Neuronal stem cell (in vitro differentiated cells): Measurements from ENCODE around the gene SLC38A1.

Source experiments
- DNase-seq: peaks from one replicate; pipeline ENCODE4 v3.0.0-alpha.2; 2013; ENCODE audit warnings: low spot score
- H2AFZ ChIP-seq: one replicate; pipeline ENCODE4 v1.6.1; 2013; ENCODE audit warnings: mild to moderate bottlenecking, low read length, inconsistent platforms
- H2AK5ac ChIP-seq: 2 replicates; pipeline ENCODE4 v1.6.1; 2013; ENCODE audit warnings: low read depth, mild to moderate bottlenecking, inconsistent platforms, low read length, moderate library complexity, mixed read lengths
- H2BK120ac ChIP-seq: 2 replicates; pipeline ENCODE4 v1.6.1; 2013; ENCODE audit warnings: low read depth, mild to moderate bottlenecking, inconsistent platforms, low read length, moderate library complexity, mixed read lengths
- H2BK12ac ChIP-seq: one replicate; pipeline ENCODE4 v1.6.1; 2013; ENCODE audit warnings: low read length, inconsistent platforms
- H2BK15ac ChIP-seq: 2 replicates; pipeline ENCODE4 v1.6.1; 2013; ENCODE audit warnings: mild to moderate bottlenecking, low read length, inconsistent platforms, mixed read lengths
- H2BK5ac ChIP-seq: one replicate; pipeline ENCODE4 v1.6.1; 2013; ENCODE audit warnings: inconsistent platforms, mild to moderate bottlenecking, low read length, moderate library complexity
- H3K14ac ChIP-seq: one replicate; pipeline ENCODE4 v1.6.1; 2013; ENCODE audit warnings: low read length, inconsistent platforms
- H3K18ac ChIP-seq: 2 replicates; pipeline ENCODE4 v1.6.1; 2013; ENCODE audit warnings: low read length, inconsistent platforms
- H3K23ac ChIP-seq: 2 replicates; pipeline ENCODE4 v1.6.1; 2013; ENCODE audit warnings: low read depth, mild to moderate bottlenecking, mixed read lengths, low read length, inconsistent platforms; ENCODE audit not compliant: poor library complexity
- H3K27ac ChIP-seq: replicated peaks from 3 replicates; pipeline ENCODE4 v1.5.1; 2013; ENCODE audit warnings: low read length, inconsistent platforms
- H3K27me3 ChIP-seq, 3 experiments: 2 replicates each; pipeline ENCODE4 v1.6.1; 2013; ENCODE audit warnings: low read length in 3 of 3, mild to moderate bottlenecking in 2 of 3, inconsistent platforms in 1 of 3, low read depth in 1 of 3, mixed read lengths in 1 of 3, moderate library complexity in 1 of 3; ENCODE audit not compliant: control insufficient read depth in 3 of 3, insufficient read depth in 3 of 3
- H3K36me3 ChIP-seq, 2 donors: replicated peaks in 1 of 2; 2 replicates each; pipeline ENCODE4 v1.6.1; 2013; ENCODE audit warnings: low read length in 2 of 2; ENCODE audit not compliant: control insufficient read depth in 2 of 2, insufficient read depth in 2 of 2
- H3K4ac ChIP-seq: 2 replicates; pipeline ENCODE4 v1.6.1; 2013; ENCODE audit warnings: inconsistent platforms, mild to moderate bottlenecking, low read length, moderate library complexity
- H3K4me1 ChIP-seq, 2 donors: 1 replicate in 1 of 2; 2 replicates in 1 of 2; pipeline ENCODE4 v1.6.1; 2013; ENCODE audit warnings: low read length in 2 of 2, low read depth in 1 of 2; ENCODE audit not compliant: control insufficient read depth in 2 of 2, insufficient read depth in 1 of 2
- H3K4me2 ChIP-seq: one replicate; pipeline ENCODE4 v1.6.1; 2013; ENCODE audit warnings: mild to moderate bottlenecking, low read length, inconsistent platforms; ENCODE audit not compliant: insufficient read depth, poor library complexity, severe bottlenecking
- H3K4me3 ChIP-seq, 2 donors: 2 replicates each; pipeline ENCODE4 v1.5.1; 2013; ENCODE audit warnings: low read length in 2 of 2, mild to moderate bottlenecking in 2 of 2, inconsistent platforms in 1 of 2, moderate library complexity in 1 of 2
- H3K79me1 ChIP-seq: one replicate; pipeline ENCODE4 v1.6.1; 2013; ENCODE audit warnings: low read depth, mild to moderate bottlenecking, inconsistent platforms, low read length, moderate library complexity
- H3K9ac ChIP-seq: one replicate; pipeline ENCODE4 v1.6.1; 2013; ENCODE audit warnings: mild to moderate bottlenecking, low read depth, low read length, inconsistent platforms; ENCODE audit not compliant: poor library complexity
- H3K9me3 ChIP-seq, 2 donors: replicated peaks in 1 of 2; 2 replicates each; pipeline versions ENCODE3 to v1.6.1; 2013; ENCODE audit warnings: low read length in 2 of 2, mild to moderate bottlenecking in 2 of 2, inconsistent platforms in 1 of 2, low read depth in 1 of 2, mixed read lengths in 1 of 2, moderate library complexity in 1 of 2; ENCODE audit not compliant: control insufficient read depth in 2 of 2, insufficient read depth in 1 of 2
- H4K8ac ChIP-seq: one replicate; pipeline ENCODE4 v1.6.1; 2013; ENCODE audit warnings: low read depth, mild to moderate bottlenecking, inconsistent platforms, low read length, moderate library complexity
- H4K91ac ChIP-seq: one replicate; pipeline ENCODE4 v1.6.1; 2013; ENCODE audit warnings: low read length, low read depth, mild to moderate bottlenecking, inconsistent platforms; ENCODE audit not compliant: poor library complexity
- WGBS, 2 donors: extraction: QIAGEN DNeasy Blood & Tissue Kit; methylation state at CpG; one replicate each; pipeline ENCODE4 v1.1.7; 2013; ENCODE audit warnings: missing lambda C conversion rate in 2 of 2, mixed read lengths in 1 of 2; ENCODE audit not compliant: insufficient read length in 2 of 2, insufficient replicate concordance in 1 of 2; ENCODE audit errors: extremely low coverage in 2 of 2; 5-methylcytosine and 5-hydroxymethylcytosine counted together

The SLC38A1 gene

DNA sequence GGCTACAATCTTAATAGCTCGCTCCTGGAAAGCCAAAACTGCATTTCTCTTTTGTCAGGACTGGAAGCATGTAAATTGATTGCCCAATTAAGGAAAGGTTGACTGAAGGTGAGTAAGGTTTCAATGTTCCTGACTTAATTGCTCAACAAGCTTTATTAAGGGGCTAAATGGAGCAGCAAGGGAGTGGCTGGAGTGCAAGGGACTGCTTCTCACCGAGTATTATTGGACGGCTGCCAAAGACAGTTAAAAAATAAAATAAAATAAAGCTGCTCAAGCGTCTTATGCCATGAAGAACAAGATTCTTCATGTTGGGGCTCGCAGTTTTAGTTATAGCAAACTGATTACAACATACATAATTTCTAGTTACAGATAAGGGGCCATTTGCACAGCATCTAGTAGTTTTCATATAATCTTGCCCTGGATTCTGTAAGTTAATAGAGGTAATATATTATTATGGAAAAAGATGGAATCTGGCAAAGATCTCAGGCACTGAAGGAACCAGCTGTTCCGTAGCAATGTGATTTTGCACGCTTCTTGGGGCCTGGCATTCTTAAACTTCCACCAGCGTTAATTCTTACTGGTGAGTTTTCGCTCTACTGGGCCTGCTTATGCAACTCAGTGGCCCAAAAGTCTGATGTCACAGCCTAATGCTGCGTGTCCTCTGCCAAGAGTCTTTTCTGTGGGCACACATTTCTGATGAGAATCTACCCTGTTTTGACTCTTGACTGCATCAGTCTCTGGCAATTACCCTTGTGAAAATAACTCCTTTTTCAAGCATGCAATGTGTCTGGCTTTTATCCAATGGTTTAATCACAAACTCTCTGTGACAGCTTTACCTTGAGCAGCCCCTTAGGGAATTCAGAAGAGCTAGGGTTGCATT lies 108.5 kb downstream of the SLC38A1 start:
- Histone ChIP-seq H2AK5ac (no peak overlapping the region), H3K4me3 (no peak overlapping the region), H3K4me2 (no peak overlapping the region), H3K14ac (no peak overlapping the region), H3K9ac (no peak overlapping the region), H4K8ac (no peak overlapping the region), H2BK12ac (no peak overlapping the region), H3K4ac (no peak overlapping the region), H3K18ac (no peak overlapping the region), H2BK120ac (no peak overlapping the region), H3K36me3 (no peaks in the 10 kb centered on the region), H2AFZ (no peak overlapping the region), H3K27me3 (peaks cover 0 to 4% (median 0%) of the 10 kb centered on the region in 3 experiments), H3K23ac (no peak overlapping the region), H2BK15ac (no peak overlapping the region), H3K9me3 (no peaks in the 10 kb centered on the region), H3K79me1 (no peaks in the 10 kb centered on the region), H3K4me1 (peaks cover 0 to 1% of the 10 kb centered on the region in 2 donors), H4K91ac (no peak overlapping the region), H2BK5ac (no peak overlapping the region), H3K27ac (no peak overlapping the region)
- DNase-seq: no peak
- whole genome bisulfite sequencing, 2 donors: no CpG with 5 or more reads among the region's 10 CpGs

DNA sequence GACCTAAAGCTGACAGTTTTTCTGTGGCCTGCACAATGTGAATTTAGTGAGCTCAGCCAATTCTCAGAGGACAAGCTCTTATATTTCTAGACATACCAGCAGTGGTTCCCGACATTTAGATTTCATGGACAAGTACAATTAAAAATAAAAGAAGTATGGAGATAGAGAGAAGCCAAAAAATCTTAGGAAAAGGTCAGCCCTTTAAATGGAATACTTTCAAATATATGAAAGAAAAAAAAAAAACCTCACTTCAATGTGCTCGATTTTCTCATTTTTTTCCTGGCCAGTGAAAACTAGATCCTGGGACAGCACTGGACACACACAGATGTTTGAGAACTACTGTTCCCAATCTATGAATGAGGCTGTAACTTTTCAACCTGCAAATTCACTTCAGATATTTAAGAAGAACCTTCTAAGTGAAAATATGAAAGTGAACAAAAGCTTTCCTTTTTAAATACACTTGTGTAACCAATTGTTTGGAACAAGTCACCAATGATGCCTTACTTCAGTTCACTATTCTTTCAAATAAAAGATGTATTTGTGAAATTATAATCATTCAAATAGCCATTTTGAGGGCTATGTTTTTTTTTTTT lies 109.4 kb downstream of the SLC38A1 start:
- H3K9ac ChIP-seq: no peak overlapping the region
- H4K91ac ChIP-seq: no peak overlapping the region
- H2BK5ac ChIP-seq: no peak overlapping the region
- DNase-seq: no peak
- no peak overlapping the region for H3K4me3 ChIP-seq
- peaks cover 0 to 6% (median 0%) of the 10 kb centered on the region in 3 experiments for H3K27me3 ChIP-seq
- no peaks in the 10 kb centered on the region for H3K79me1 ChIP-seq
- no peak overlapping the region for H3K23ac ChIP-seq
- no peak overlapping the region for H3K14ac ChIP-seq
- no peaks in the 10 kb centered on the region for H3K9me3 ChIP-seq
- H3K18ac ChIP-seq: no peak overlapping the region
- H3K4me2 ChIP-seq: no peak overlapping the region
- H3K4me1 ChIP-seq: peaks cover 0 to 1% of the 10 kb centered on the region in 2 donors
- H2AFZ ChIP-seq: no peak overlapping the region
- no peak overlapping the region for H4K8ac ChIP-seq
- WGBS, 2 donors: no CpG with 5 or more reads among the region's 2 CpGs
- H2BK15ac ChIP-seq: no peak overlapping the region
- H3K36me3 ChIP-seq: no peaks in the 10 kb centered on the region
- no peak overlapping the region for H2BK120ac ChIP-seq
- H3K4ac ChIP-seq: no peak overlapping the region
- no peak overlapping the region for H3K27ac ChIP-seq
- H2AK5ac ChIP-seq: no peak overlapping the region
- no peak overlapping the region for H2BK12ac ChIP-seq

DNA sequence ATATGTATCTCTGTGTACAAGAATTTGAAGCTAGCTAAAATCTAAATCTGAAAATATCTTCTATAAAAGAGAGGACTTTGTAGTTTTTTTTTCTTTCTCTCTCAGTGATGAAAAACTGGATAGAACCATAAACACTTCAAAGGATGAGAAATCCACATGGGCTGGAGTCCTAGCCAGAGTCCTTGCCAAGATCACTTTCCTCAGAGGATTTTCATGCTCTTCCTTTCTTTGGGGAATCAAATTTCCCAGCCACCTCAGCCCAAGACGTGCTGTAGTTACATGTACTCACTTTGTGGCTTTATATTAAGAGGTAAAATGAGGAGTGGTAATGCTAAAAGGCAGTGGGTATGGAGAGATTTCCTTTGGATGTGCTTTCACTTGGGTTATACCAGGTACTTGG lies 110.3 kb downstream of the SLC38A1 start:
- H3K27ac ChIP-seq: no peak overlapping the region
- H3K79me1 ChIP-seq: no peaks in the 10 kb centered on the region
- no peak overlapping the region for H2BK15ac ChIP-seq
- H3K23ac ChIP-seq: no peak overlapping the region
- H3K18ac ChIP-seq: no peak overlapping the region
- no peak for DNase-seq
- H3K4me1 ChIP-seq: peaks cover 0 to 1% of the 10 kb centered on the region in 2 donors
- no peak overlapping the region for H3K4ac ChIP-seq
- H3K9me3 ChIP-seq: no peaks in the 10 kb centered on the region
- H4K8ac ChIP-seq: no peak overlapping the region
- no peak overlapping the region for H3K4me3 ChIP-seq
- H4K91ac ChIP-seq: no peak overlapping the region
- H3K36me3 ChIP-seq: no peaks in the 10 kb centered on the region
- H2AK5ac ChIP-seq: no peak overlapping the region
- H3K4me2 ChIP-seq: no peak overlapping the region
- no peak overlapping the region for H2BK12ac ChIP-seq
- H2AFZ ChIP-seq: no peak overlapping the region
- no peak overlapping the region for H2BK5ac ChIP-seq
- no peak overlapping the region for H2BK120ac ChIP-seq
- H3K14ac ChIP-seq: no peak overlapping the region
- peaks cover 0 to 6% (median 0%) of the 10 kb centered on the region in 3 experiments for H3K27me3 ChIP-seq
- no CpG with 5 or more reads among the region's 1 CpG for WGBS, 2 donors
- H3K9ac ChIP-seq: no peak overlapping the region

DNA sequence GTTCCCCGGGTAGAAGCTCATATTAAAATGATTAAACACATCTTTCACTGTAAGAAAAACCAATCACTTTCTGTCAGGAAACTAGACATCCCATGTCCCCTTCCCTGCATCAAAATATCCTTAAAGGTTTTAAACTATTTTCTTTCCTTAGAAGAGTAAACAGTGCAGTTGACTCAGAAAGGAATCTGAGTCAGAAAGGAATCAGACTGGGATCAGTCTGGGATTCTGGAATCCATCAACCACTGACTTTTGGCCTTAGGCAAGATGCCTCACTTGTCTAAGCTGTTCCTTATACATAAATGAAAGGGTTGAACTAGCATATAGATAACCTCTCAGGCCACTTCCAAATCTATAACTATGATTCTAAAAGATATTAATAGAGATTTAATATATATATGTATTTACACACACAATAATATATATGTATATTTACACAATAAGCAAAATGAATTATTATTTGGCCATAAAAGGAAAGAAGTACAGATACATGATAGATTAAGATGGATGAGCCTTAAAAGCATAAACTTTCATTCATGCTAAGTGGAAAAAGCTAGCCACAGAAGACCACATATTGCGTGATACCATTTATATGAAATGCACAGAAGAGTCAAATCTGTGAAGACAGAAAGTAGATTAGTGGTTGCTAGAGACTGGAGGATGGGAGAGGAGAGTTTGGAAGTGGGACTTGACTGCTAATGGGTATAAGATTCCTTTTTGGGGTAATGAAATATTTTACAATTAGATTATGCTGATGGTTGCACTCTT lies 114.4 kb downstream of the SLC38A1 start:
- H4K8ac ChIP-seq: no peak overlapping the region
- no peak overlapping the region for H2BK15ac ChIP-seq
- H3K9me3 ChIP-seq: no peaks in the 10 kb centered on the region
- no peak overlapping the region for H3K27ac ChIP-seq
- no peak overlapping the region for H3K23ac ChIP-seq
- no peaks in the 10 kb centered on the region for H3K79me1 ChIP-seq
- H2BK120ac ChIP-seq: no peak overlapping the region
- no peak overlapping the region for H3K9ac ChIP-seq
- H3K4me2 ChIP-seq: no peak overlapping the region
- H3K14ac ChIP-seq: no peak overlapping the region
- no peak for DNase-seq
- H2AFZ ChIP-seq: no peak overlapping the region
- H3K36me3 ChIP-seq: no peaks in the 10 kb centered on the region
- no peak overlapping the region for H2BK5ac ChIP-seq
- no peak overlapping the region for H3K18ac ChIP-seq
- peaks cover 0 to 5% (median 0%) of the 10 kb centered on the region in 3 experiments for H3K27me3 ChIP-seq
- no peak overlapping the region for H4K91ac ChIP-seq
- H3K4me1 ChIP-seq: peaks cover 0 to 1% of the 10 kb centered on the region in 2 donors
- no peak overlapping the region for H2AK5ac ChIP-seq
- H3K4me3 ChIP-seq: no peak overlapping the region
- WGBS, 2 donors: no CpG with 5 or more reads among the region's 2 CpGs
- no peak overlapping the region for H2BK12ac ChIP-seq
- no peak overlapping the region for H3K4ac ChIP-seq
